Natural killer cell (primary cell): Measurements from ENCODE around the gene DPEP2. TPM values are rescaled to one million over a fixed set of nuclear protein-coding genes. Genes with fewer than 3 reads are reported as not detected.
"Not testable (repeated sequence)": the region's sequence is repeated elsewhere in the genome, so short reads cannot be mapped to it uniquely, and the experiment has no call there.

ENCODE experiments used
- ATAC-seq, 3 donors: fragments of 150-1000 bp in 2 of 3; fragments of 200-7000 bp in 1 of 3; cut with Tn5 transposase; 1 replicate in 1 of 3; 2 replicates in 2 of 3; pipeline ENCODE4 v1.10.0; 2021; ENCODE audit warnings: mild to moderate bottlenecking in 2 of 3, moderate library complexity in 2 of 3
- DNase-seq, 2 donors: peaks; one replicate each; pipeline versions ENCODE4 v3.0.0 to v3.0.0-alpha.2; 2013 to 2021; ENCODE audit warnings: mixed read lengths in 1 of 2
- H3K27ac ChIP-seq: one replicate; pipeline ENCODE4 v1.5.1; 2013; ENCODE audit warnings: mild to moderate bottlenecking, low read length
- H3K27me3 ChIP-seq: one replicate; pipeline ENCODE4 v1.6.1; 2013; ENCODE audit warnings: low read length; ENCODE audit not compliant: control insufficient read depth, insufficient read depth
- H3K36me3 ChIP-seq: one replicate; pipeline ENCODE4 v1.6.1; 2013; ENCODE audit warnings: low read length; ENCODE audit not compliant: control insufficient read depth, insufficient read depth
- H3K4me1 ChIP-seq: one replicate; pipeline ENCODE4 v1.6.1; 2013; ENCODE audit warnings: low read length; ENCODE audit not compliant: control insufficient read depth, insufficient read depth
- H3K4me3 ChIP-seq: one replicate; pipeline ENCODE4 v1.5.1; 2013; ENCODE audit warnings: low read length
- H3K9me3 ChIP-seq: one replicate; pipeline ENCODE4 v1.6.1; 2013; ENCODE audit warnings: low read length; ENCODE audit not compliant: control insufficient read depth, insufficient read depth
- H3K27ac Mint-ChIP-seq, 2 donors: one replicate each; pipeline ENCODE4 v1.8.0; 2022; ENCODE audit warnings: mild to moderate bottlenecking in 2 of 2, mixed read lengths in 2 of 2, moderate library complexity in 1 of 2
- H3K27me3 Mint-ChIP-seq, 2 donors: one replicate each; pipeline ENCODE4 v1.8.0; 2022; ENCODE audit warnings: low read depth in 2 of 2, mixed read lengths in 2 of 2
- H3K36me3 Mint-ChIP-seq: one replicate; pipeline ENCODE4 v1.8.0; 2022; ENCODE audit warnings: mixed read lengths
- H3K4me1 Mint-ChIP-seq, 2 donors: one replicate each; pipeline ENCODE4 v1.8.0; 2022; ENCODE audit warnings: mixed read lengths in 2 of 2
- H3K4me3 Mint-ChIP-seq: one replicate; pipeline ENCODE4 v1.8.0; 2022; ENCODE audit warnings: mild to moderate bottlenecking, moderate library complexity, mixed read lengths
- H3K9me3 Mint-ChIP-seq, 2 donors: one replicate each; pipeline ENCODE4 v1.8.0; 2022; ENCODE audit warnings: mixed read lengths in 2 of 2
- WGBS: methylation state at CpG from one replicate; pipeline ENCODE4 v1.1.7; 2013; ENCODE audit warnings: missing lambda C conversion rate; ENCODE audit not compliant: insufficient coverage; 5-methylcytosine and 5-hydroxymethylcytosine counted together
- intact Hi-C: fragments of 100-400 bp; cut with micrococcal nuclease; formaldehyde crosslinking; loops from one replicate; pipeline ENCODE4 v1.14.2; 2022
- total RNA-seq, 4 donors: library from RNA; stranded (reverse); fragments of 120-200 nt in 1 of 4; gene quantifications; one replicate each; pipeline versions ENCODE4 v1.2.3 to v1.2.4, GENCODE V29; 2013 to 2022
- TF ChIP-seq, protein P1 (sequence below): fragments of 200-600 bp; IDR thresholded peaks from one replicate; pipeline ENCODE4 v1.8.0; 2022; ENCODE audit warnings: antibody characterized with exemption

The DPEP2 gene
- total RNA-seq, 3 donors from 2014 or later (not counting 1 experiment from before 2014, with no cell fraction given) = 47.2 to 64.1 (median 61.8) TPM

DNA sequence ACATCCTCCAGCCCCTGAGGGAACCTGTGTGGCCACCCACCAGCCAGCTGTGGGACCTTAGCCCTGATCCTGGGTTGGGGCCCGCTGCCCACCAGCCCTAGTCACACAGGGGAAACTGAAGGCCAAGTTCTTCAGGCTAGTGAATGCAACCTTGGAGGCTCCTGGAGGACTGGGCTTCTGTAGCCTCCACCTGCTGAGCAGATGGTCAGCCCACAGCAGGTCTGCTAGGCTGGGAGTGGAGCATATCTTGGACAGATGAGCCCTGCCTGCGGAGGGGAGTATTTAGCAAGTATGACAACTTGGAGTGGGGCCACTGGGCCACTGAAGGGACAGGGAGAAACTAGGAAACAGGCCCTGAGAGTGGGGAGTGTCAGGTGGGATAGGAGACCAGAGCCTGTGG lies 23.1 kb downstream of the DPEP2 start:
- H3K4me3 ChIP-seq = no peak overlapping the region
- WGBS = 98% methylated on average over 2 of the region's 2 CpGs
- Mint-ChIP-seq H3K4me1 (no peaks in the 10 kb centered on the region), H3K4me3 (no peak overlapping the region), H3K36me3 (no peaks in the 10 kb centered on the region), H3K27me3 (no peaks in the 10 kb centered on the region), H3K27ac (no peak overlapping the region), H3K9me3 (no peaks in the 10 kb centered on the region)
- H3K36me3 ChIP-seq = no peaks in the 10 kb centered on the region
- H3K9me3 ChIP-seq = no peaks in the 10 kb centered on the region
- H3K27me3 ChIP-seq = no peaks in the 10 kb centered on the region
- no peaks in the 10 kb centered on the region for H3K4me1 ChIP-seq
- TF ChIP-seq, protein P1, sequence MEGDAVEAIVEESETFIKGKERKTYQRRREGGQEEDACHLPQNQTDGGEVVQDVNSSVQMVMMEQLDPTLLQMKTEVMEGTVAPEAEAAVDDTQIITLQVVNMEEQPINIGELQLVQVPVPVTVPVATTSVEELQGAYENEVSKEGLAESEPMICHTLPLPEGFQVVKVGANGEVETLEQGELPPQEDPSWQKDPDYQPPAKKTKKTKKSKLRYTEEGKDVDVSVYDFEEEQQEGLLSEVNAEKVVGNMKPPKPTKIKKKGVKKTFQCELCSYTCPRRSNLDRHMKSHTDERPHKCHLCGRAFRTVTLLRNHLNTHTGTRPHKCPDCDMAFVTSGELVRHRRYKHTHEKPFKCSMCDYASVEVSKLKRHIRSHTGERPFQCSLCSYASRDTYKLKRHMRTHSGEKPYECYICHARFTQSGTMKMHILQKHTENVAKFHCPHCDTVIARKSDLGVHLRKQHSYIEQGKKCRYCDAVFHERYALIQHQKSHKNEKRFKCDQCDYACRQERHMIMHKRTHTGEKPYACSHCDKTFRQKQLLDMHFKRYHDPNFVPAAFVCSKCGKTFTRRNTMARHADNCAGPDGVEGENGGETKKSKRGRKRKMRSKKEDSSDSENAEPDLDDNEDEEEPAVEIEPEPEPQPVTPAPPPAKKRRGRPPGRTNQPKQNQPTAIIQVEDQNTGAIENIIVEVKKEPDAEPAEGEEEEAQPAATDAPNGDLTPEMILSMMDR = no peak
- DNase-seq = no peak
- intact Hi-C loops = no loop called here
- ATAC-seq = no peak
- H3K27ac ChIP-seq = no peak overlapping the region

DNA sequence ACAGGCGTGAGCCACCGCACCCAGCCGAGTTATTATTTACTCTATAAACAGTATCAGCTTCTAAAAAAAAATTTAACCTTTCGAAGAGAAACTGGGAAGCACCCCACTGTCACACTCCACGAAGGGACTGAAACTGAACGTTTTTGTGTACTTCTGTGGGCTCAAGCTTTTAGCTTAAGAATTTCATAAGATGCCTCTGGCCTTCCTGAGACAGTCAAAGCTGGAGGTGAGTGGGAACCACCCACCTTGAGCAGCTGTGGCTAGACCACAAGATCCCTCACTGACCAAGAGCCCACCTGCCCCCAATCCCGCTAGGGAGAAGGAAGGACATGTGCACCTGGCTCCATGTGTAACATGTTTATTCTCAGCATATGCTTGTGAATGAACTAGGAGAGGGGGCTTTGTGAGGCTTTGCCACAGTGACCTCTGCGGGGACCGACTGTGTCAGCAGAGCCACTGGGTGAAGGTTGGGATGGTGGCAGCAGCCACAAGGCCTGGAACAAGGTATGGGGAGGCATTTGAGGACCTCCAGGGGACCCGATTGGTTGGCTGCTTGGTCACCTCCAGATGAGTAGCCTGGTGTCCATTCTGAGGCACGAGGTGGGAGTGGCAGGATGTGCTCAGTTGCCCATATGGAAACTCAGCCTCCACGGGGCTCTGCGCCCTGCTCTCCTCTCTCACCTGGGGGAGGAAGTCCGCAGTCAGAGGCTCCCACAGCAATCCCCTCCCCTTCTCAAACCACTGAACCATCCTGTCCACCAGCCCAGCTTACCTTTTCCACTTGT lies 23.8 kb downstream of the DPEP2 start:
- Histone ChIP-seq H3K27ac (no peak overlapping the region), H3K36me3 (no peaks in the 10 kb centered on the region), H3K4me3 (no peak overlapping the region), H3K27me3 (no peaks in the 10 kb centered on the region), H3K4me1 (no peaks in the 10 kb centered on the region), H3K9me3 (no peaks in the 10 kb centered on the region)
- TF ChIP-seq, protein P1 = no peak
- 57% methylated on average over 14 of the region's 14 CpGs for WGBS
- H3K4me1 Mint-ChIP-seq = no peaks in the 10 kb centered on the region
- no peaks in the 10 kb centered on the region for H3K9me3 Mint-ChIP-seq
- intact Hi-C loops = no loop called here
- H3K36me3 Mint-ChIP-seq = no peaks in the 10 kb centered on the region
- no peak overlapping the region for H3K4me3 Mint-ChIP-seq
- ATAC-seq = no peak
- H3K27ac Mint-ChIP-seq = no peak overlapping the region
- no peak for DNase-seq
- no peaks in the 10 kb centered on the region for H3K27me3 Mint-ChIP-seq

DNA sequence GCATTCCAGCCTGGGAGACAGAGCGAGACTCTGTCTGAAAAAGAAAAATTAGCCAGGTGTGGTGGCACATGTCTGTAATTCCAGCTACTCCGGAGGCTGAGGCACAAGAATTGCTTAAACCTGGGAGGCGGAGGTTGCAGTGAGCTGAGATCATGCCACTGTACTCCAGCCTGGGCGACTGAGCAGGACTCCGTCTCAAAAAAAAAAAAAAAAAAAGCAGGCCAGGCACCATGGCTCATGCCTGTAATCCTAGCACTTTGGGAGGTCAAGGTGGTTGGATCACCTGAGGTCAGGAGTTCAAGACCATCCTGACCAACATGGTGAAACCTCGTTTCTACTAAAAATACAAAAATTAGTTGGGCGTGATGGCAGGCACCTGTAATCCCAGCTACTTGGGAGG lies 27.0 kb downstream of the DPEP2 start:
- H3K4me3 ChIP-seq, H3K27ac ChIP-seq, H3K36me3 Mint-ChIP-seq, H3K9me3 ChIP-seq, intact Hi-C loops, H3K27me3 Mint-ChIP-seq, H3K4me3 Mint-ChIP-seq, ATAC-seq, H3K27me3 ChIP-seq, H3K27ac Mint-ChIP-seq, DNase-seq, H3K36me3 ChIP-seq, H3K9me3 Mint-ChIP-seq: not testable (repeated sequence)
- 93% methylated on average over 7 of the region's 7 CpGs for WGBS
- H3K4me1 ChIP-seq = peaks cover 15% of the 10 kb centered on the region
- H3K4me1 Mint-ChIP-seq = peaks cover 13 to 18% of the 10 kb centered on the region in 2 donors

DNA sequence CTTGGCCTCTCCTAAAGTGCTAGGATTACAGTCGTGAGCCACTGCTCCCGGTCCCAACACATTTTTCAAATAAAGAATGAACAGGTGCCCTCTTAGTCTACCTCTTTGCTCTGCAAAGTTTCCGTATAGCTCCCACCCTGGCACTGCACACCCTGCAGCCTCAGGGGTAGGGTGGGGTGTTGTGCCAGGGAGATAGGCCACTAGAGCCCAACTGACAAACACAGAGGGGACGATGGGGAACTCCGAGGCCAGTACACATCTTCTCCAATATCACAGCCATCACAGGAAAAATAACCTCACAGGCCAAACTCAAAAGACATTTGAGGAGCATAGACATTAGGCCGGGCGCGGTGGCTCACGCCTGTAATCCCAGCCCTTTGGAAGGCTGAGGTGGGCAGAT lies 28.2 kb downstream of the DPEP2 start:
- intact Hi-C loops = no loop called here
- no peaks in the 10 kb centered on the region for H3K27me3 Mint-ChIP-seq
- DNase-seq (no peak), ATAC-seq (no peak)
- H3K4me3 Mint-ChIP-seq = peak overlapping the region; percentile 55
- no peaks in the 10 kb centered on the region for H3K27me3 ChIP-seq
- H3K9me3 ChIP-seq = no peaks in the 10 kb centered on the region
- no peak overlapping the region for H3K4me3 ChIP-seq
- H3K27ac ChIP-seq = no peak overlapping the region
- 92% methylated on average over 8 of the region's 9 CpGs for WGBS
- H3K4me1 Mint-ChIP-seq = peaks cover 17 to 22% of the 10 kb centered on the region in 2 donors
- H3K27ac Mint-ChIP-seq = peak overlapping the region in 1 of 2 donors; percentile 16
- H3K36me3 Mint-ChIP-seq = no peaks in the 10 kb centered on the region
- no peaks in the 10 kb centered on the region for H3K9me3 Mint-ChIP-seq
- H3K4me1 ChIP-seq = peaks cover 27% of the 10 kb centered on the region
- H3K36me3 ChIP-seq = no peaks in the 10 kb centered on the region
- TF ChIP-seq, protein P1 = no peak
